Measurements from ENCODE around the gene NCKAP5.

The NCKAP5 gene

GRCh38 chr2:133600266-133600928 lies 32.1 kb upstream of the NCKAP5 start:
- DNase-seq (ENCODE audit: low read depth in 1 of 2, low spot score in 1 of 2): no peak
- TF ChIP-seq POLR2AphosphoS5 (IDR thresholded peaks at IDR 0.05; ENCODE audit: low read depth) (no peak), SPI1 (IDR thresholded peaks at IDR 0.05; ENCODE audit: borderline replicate concordance, low read depth) (no peak), REST (IDR thresholded peaks at IDR 0.05; ENCODE audit: insufficient replicate concordance, low read depth) (no peak), GABPA (IDR thresholded peaks at IDR 0.05; ENCODE audit: low read depth) (no peak)
- TF ChIP-seq, protein P1, sequence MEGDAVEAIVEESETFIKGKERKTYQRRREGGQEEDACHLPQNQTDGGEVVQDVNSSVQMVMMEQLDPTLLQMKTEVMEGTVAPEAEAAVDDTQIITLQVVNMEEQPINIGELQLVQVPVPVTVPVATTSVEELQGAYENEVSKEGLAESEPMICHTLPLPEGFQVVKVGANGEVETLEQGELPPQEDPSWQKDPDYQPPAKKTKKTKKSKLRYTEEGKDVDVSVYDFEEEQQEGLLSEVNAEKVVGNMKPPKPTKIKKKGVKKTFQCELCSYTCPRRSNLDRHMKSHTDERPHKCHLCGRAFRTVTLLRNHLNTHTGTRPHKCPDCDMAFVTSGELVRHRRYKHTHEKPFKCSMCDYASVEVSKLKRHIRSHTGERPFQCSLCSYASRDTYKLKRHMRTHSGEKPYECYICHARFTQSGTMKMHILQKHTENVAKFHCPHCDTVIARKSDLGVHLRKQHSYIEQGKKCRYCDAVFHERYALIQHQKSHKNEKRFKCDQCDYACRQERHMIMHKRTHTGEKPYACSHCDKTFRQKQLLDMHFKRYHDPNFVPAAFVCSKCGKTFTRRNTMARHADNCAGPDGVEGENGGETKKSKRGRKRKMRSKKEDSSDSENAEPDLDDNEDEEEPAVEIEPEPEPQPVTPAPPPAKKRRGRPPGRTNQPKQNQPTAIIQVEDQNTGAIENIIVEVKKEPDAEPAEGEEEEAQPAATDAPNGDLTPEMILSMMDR (IDR thresholded peaks at IDR 0.05; ENCODE audit: insufficient read depth, low read length): no peak
- H3K27ac ChIP-seq (replicated peaks): no peak overlapping the region

GRCh38 chr2:133599811-133600210 lies 31.5 kb upstream of the NCKAP5 start:
- Histone ChIP-seq H3K4me3 (replicated peaks; ENCODE audit: insufficient read depth, low read length) (no peak overlapping the region), H3K27me3 (ENCODE audit: insufficient read depth, poor library complexity, severe bottlenecking) (no peaks in the 10 kb centered on the region), H3K27ac (replicated peaks) (no peak overlapping the region)
- no peak for TF ChIP-seq REST (IDR thresholded peaks at IDR 0.05; ENCODE audit: insufficient replicate concordance, low read depth)
- no peak for TF ChIP-seq SPI1 (IDR thresholded peaks at IDR 0.05; ENCODE audit: borderline replicate concordance, low read depth)
- no peak for TF ChIP-seq GABPA (IDR thresholded peaks at IDR 0.05; ENCODE audit: low read depth)
- TF ChIP-seq, protein P1 (IDR thresholded peaks at IDR 0.05; ENCODE audit: insufficient read depth, low read length): no peak
- TF ChIP-seq POLR2AphosphoS5 (IDR thresholded peaks at IDR 0.05; ENCODE audit: low read depth): no peak
- no peak for DNase-seq (ENCODE audit: low read depth in 1 of 2, low spot score in 1 of 2)

More at GRCh38 chr2:133600266-133600928, 32.1 kb upstream of the NCKAP5 start:
- Histone ChIP-seq H3K27me3 (ENCODE audit: insufficient read depth, poor library complexity, severe bottlenecking) (no peaks in the 10 kb centered on the region), H3K4me3 (replicated peaks; ENCODE audit: insufficient read depth, low read length) (no peak overlapping the region)

- DNase-seq (ENCODE audit: low read depth in 1 of 2, low spot score in 1 of 2): no peak
- no peak overlapping the region for H3K27ac ChIP-seq (replicated peaks)
- no peak overlapping the region for H3K4me3 ChIP-seq (replicated peaks; ENCODE audit: insufficient read depth, low read length)
- H3K27me3 ChIP-seq (ENCODE audit: insufficient read depth, poor library complexity, severe bottlenecking): no peaks in the 10 kb centered on the region
- no peak for TF ChIP-seq GABPA (IDR thresholded peaks at IDR 0.05; ENCODE audit: low read depth)
- TF ChIP-seq POLR2AphosphoS5 (IDR thresholded peaks at IDR 0.05; ENCODE audit: low read depth): no peak
- no peak for TF ChIP-seq REST (IDR thresholded peaks at IDR 0.05; ENCODE audit: insufficient replicate concordance, low read depth)
- TF ChIP-seq, protein P1 (IDR thresholded peaks at IDR 0.05; ENCODE audit: insufficient read depth, low read length): no peak
- no peak for TF ChIP-seq SPI1 (IDR thresholded peaks at IDR 0.05; ENCODE audit: borderline replicate concordance, low read depth)
Measured at GRCh38 chr2:133599211-133599803, 31.0 kb upstream of the NCKAP5 start.

Measured in HL-60 (cell line).